Stimulated activated CD8-positive, alpha-beta memory T cell treated with anti-CD3 and anti-CD28 coated beads, Interleukin-2, amount 100 ng/mL, for 48 hours (primary cell): ENCODE measurements around the gene KLRC4.
"Not testable (repeated sequence)": the region's sequence is repeated elsewhere in the genome, so short reads cannot be mapped to it uniquely, and the experiment has no call there.

ENCODE experiments used
- DNase-seq, 2 donors: peaks; one replicate each; pipeline ENCODE4 v3.0.0-alpha.2; 2020; ENCODE audit warnings: low read depth in 2 of 2

Gene KLRC4

DNA sequence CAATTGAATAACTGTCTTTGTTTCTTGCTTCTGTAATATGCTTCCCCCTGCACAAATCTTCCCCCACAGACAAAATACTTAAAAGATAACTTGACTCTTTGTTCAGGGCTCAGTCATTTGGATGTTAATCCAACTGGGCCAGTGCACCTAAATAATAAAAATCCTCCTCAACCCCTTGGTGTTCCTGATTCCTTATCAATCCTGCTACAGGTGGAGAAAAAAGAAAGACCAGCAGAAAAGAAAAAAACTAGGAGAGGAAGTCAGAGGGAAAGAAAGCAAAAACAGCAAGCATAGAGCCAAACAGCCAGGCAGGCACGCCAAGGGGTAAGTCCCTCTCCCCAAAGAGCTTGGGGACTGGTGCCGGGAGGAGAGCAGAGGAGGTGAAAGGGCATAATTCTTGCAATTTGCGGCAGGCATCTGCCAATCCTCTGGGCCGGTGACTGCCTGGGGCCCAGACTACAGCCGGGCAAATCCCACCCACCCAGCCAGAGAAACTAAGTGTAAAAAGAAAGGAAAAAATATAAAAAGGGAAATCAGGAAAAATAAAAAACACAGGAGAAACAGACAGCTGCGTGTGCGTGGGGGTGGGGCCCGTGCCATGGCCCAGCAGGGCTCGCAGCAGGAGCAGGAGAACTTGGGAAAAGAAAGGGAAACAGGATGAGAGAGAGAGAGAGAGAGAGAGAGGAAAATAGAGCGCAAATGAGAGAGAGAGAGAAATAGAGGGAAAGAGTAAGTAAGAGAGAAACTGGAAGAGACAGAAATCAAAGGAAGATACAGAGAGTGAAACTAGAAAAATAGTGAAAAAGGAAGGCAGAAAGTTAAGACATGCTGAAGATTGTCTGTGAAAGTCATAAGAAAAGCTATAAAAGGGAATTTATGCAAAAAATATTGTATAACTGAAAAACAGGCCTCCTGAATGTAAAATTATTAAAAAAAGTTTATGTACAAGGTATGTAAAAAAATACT, 41.1 kb downstream of the KLRC4 start:
- DNase-seq, result no peak

GRCh38 chr12:10367714-10368113, 41.8 kb downstream of the KLRC4 start:
- DNase-seq, result not testable (repeated sequence)

DNA sequence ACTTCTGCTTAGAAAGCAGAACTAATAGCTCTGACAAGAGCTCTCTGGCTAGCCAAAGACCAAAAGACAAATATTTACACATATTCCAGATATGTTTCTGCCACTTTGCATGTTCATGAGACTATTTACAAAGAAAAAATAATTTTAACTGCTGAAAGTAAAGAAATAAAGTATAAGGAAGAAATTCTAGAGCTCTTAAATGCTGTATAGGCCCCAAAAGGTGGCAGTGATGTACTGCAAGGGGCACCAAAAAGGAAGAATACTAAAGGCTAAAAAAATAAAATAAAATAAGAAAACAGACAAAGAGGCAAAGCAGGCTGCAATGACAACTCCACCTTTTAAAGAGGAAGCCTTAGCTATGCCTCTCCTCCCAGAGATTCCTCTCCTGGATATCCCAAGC, 42.7 kb downstream of the KLRC4 start:
- DNase-seq, result no peak

DNA sequence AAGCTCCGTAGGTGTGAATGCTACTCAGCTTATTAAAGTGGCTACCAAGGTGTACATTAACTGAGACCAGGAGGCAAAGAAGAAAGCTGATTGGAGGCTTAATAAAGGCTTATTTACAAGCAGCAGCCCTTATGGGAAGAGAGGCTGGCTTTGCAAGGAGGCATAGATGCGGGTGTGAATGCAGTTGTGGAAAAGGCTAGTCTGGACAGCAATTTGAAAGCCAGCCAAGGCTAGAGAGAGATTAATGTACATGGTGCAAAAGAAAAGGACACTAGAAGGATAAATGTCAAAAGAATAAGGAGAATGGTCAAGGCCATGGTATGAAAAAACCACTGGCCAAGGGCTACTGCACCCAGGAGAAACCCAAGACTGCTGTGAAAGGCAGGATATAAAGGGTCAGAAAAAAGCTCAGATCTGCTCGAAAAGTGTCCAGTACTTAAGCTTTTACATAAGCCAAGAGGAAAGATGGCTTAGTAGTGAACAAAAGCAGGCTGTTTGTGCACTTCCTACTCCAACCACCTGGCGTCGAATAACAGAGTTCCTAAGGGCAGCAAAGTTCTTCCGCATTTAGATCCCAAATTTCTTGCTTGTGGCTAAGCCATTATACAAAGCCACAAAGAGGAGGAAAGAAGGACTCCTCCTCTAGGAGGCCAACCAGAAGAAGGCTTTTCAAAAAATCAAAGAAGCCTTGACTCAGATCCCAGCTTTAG, 43.7 kb downstream of the KLRC4 start:
- no peak for DNase-seq

DNA sequence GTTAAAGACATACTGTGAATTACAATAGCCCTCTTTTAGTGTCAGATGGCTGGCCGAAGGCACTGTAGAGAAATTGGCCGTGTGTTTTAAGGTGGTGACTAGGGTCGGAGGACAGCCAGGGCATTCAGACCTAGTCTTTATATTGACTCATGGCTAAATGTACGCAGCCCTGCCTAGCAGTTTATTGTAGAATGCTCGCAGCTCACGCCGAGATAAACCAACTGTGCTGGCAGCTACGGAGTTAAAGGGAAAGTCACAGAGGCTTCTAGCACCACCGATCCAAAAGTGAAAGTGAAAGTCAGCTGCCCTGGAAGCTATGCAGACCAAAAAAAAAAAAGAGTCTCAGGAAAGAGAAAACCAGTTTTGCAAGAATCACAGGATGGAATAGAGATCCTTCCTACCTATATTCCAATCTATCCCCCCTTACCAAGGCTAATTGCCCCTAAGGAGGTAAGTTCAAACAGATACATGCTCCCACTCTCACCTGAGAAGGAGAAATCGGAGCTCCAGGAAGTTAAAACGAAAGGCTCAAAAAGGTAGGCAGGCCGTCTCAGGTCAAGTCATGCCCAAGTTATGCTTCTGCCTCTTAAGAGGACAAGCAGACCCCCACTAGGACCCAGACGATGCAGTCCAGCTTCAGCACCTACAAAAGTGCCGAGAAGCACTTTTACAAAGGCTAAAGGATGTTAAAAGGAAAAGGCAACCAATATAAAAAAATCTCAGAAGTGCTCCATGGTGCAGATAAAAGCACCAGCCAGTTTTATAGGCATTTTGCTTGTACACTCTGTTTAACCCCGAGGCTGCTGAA, 44.5 kb downstream of the KLRC4 start:
- DNase-seq, result no peak

DNA sequence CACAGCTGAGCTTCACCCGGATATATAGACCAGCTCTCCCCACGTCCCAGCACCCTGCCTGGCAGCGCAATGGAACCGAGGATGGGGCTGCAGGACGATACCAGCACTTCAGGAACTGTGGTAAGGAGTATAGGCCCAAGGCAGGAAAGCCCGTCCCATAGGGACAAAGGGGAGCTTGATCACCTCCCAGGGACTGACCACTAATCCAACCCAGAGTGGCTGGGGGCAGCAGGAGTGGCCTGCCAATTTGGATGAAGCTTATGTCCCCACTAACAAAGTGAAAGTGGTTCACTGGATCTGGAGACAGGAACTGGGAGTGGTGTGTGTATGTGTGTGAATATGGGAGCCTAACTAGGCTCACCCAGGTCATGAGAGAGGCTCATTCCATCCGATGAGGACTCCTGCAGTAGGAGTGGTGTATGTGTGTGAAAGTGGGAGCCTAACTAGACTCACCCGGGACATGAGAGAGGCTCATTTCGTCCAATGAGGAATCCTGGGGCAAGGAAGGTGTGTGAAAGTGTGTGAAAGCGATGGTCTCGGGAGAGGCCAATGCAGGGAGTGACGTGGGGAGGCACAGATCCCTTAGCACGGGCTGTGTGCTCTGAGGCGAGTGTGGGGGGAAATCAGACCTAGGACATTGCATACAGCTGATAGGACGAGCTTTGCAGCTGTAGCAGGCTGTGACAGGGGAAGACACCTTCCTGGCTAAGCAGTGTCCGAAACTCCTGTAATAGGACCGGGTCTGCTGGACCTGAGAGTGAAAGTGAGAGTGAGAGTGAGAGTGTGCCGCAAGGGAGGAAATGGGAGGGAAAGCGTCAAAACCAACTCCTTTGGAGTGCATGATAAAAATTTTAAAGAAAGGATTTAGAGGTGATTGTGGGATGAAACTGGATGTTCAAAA, 45.4 kb downstream of the KLRC4 start:
- no peak for DNase-seq

DNA sequence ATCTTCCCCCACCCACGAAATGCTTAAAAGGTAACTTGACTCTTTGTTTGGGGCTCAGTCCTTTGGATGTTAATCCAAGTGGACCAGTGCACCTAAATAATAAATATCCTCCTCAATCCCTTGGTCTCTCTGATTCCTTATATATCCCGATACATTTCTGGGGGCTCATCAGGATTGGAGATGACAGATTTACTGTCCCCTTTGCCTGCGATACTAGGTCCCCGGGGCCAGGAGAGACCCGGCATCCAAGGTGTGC, 46.0 kb downstream of the KLRC4 start:
- DNase-seq, result no peak

GRCh38 chr12:10362828-10363657, 46.5 kb downstream of the KLRC4 start:
- DNase-seq, result no peak

GRCh38 chr12:10362325-10362724, 47.2 kb downstream of the KLRC4 start:
- DNase-seq, result no peak

DNA sequence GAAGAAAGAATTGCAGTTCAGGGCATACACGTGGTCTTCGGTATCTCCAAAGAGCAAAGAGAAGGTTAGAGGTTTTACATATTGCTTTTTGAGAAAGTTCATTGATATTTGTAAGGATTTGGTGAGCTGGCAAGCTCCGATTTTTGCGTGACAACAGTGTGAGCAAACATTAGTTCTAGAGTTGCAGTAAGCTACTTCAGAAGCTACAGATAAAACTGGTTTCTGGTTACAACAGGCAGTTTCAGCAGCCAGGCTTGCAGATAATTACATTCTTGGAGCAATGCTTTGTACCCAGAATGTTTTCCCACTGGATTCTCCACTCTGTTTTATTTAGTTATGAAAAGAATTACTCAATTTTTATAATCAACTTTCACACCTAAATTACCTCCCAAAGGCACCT, 47.9 kb downstream of the KLRC4 start:
- DNase-seq, result no peak

- DNase-seq, result no peak
Measured at GRCh38 chr12:10361084-10361483, 48.5 kb downstream of the KLRC4 start.

GRCh38 chr12:10358969-10359368, 50.6 kb downstream of the KLRC4 start:
- no peak for DNase-seq

DNA sequence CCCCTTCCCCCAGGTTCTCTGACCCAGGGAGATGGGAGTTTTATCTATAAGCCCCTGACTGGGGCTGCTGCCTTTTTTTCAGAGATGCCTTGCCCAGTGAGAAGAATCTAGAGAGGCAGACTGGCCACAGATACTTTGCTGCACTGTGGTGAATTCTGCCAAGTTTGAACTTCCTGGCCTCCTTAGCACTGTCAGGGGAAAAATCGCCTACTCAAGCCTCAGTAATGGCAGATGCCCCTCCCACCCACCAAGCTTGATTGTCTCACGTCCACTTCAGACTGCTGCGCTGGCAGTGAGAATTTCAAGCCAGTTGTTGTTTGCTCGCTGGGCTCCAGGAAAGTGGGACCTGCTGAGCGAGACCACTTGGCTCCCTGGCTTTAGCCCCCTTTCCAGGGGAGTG, 51.4 kb downstream of the KLRC4 start:
- no peak for DNase-seq
